Fibroblast of the conjunctiva (primary cell): Measurements from ENCODE around the gene PARD3.
"Not testable (repeated sequence)": the region's sequence is repeated elsewhere in the genome, so short reads cannot be mapped to it uniquely, and the experiment has no call there.

Source experiments
- DNase-seq: peaks from one replicate; pipeline ENCODE4 v3.0.0-alpha.2; 2010; ENCODE audit warnings: low read depth

The PARD3 gene

DNA sequence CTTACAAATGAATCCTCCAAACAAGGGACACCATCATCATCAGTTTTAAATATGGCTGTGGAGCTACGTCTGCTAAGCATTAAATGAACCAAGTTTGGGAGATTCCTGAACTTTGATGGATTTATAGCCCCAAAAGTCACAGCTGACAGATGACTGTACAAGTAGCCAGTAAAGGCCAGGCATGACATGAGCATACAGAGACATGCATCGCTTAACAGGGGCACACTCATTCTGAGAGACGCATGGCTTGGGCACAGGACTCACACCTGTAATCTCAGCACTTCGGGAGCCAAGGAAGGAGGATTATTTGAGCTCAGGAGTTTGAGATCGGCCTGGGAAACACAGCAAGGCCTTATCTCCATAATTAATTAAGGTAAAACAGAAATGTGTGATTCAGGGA is 166.2 kb downstream of the PARD3 start:
- no peak for DNase-seq

DNA sequence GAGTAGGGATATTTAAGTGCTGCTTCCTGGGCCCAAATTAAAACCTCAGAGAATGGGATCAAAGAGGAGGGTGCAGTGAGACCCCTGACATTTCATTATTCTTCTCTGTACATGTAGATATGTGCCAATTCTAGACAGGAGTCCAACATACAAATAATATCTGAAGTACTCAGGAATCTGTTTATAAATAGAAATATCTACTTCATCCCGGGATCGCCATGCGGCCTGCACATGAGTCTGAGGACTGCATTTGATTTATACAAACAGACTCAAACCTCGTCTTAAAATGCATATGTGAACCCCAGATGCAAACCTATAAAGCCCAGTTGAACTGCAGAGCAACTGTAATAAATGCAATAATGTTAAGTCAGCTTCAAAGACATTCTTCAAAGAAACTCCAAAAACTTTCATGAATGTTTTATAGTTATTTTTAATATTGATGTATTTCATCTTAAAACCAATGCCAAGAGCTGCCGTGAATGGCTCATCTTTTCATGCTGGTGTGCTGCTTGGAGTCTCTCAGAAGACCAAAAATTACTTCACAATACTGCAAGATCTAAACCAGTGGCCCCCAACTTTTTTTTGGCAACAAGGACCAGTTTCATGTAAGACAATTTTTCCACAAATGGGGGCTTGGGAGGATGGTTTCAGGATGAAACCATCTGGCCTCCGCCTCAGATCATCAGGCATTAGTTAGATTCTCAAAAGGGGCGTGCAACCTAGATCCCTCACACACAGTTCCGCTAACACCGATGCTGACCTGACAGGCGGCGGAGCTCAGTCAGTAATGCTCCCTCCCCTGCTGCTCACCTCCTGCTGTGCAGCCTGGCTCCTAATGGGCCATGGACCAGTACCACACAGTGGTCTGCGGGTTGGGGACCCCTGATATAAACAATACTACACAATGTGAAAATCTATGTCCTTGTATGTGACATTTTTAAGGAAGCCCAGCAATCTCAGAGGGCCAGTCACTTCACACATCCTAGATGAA is 166.9 kb downstream of the PARD3 start:
- DNase-seq = no peak

DNA sequence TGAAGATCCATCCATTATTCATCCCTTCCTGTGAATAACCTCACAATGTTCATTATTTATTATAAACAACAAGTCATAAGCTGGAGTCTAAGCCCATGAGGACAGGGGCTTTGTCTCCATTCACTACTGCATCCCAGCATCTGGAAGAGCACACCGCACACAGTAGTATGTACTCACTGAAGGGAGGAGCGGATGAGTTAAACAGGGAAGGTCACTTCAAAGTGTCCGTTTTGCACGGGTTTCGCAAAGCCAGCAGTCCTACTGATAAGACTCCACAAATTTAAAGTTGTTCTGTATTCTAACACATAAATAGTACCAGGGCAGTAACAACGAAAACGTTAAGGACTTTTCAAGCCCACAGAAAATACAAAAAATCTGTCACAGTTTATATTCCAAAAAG is 167.9 kb downstream of the PARD3 start:
- DNase-seq = no peak

DNA sequence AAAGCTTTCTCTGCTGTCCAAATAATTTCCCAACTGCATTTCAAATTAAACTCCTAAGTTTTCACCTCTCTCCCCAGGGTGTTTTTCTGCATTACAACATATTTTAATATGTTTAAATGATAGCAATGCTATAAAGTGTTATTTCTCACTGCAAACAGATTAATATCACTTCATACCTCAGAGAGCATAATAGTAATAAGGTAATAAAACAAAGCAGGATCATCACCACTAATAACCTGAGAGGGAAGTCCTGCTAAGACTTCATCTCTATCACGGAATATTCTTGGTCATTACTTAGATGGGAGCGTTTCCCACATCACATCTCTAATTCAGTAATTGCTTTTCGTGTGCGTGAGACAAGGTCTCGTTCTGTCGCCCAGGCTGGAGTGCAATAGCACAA is 168.8 kb downstream of the PARD3 start:
- no peak for DNase-seq

DNA sequence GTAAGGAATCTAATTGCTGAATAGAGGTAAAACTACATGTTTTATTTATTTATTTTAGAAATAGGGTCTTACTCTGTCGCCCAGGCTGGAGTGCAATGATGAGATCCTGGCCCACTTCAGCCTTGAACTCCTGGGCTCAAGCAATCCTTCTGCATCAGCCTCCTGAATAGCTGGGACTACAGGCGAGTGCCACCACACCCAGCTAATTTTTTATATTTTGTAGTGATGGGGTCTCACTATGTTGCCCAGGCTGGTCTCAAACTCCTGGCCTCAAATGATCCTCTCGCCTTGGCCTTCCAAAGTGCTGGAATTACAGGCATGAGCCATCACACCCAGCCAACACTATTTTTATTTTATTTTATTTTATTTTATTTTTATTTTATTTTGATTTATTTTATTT is 170.3 kb downstream of the PARD3 start:
- DNase-seq = not testable (repeated sequence)

DNA sequence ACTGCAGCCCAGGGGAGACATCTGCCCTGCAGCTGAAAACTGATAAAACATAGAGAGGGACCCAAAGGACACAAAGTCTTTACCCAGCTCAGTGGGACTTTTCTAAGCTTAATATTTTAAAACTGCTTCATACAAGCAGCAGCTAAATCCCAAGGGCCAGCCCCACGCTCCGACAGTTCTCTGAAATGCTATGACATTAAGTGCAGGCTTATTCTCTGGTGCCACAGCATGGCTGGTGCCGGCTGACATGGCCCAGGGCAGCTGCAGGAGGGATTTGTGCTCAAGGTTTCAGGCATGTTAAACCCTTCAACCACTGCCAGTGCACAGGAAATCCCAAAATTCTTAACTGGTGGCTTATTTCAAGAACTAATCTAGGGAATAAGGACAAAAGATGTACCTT is 170.9 kb downstream of the PARD3 start:
- no peak for DNase-seq

DNA sequence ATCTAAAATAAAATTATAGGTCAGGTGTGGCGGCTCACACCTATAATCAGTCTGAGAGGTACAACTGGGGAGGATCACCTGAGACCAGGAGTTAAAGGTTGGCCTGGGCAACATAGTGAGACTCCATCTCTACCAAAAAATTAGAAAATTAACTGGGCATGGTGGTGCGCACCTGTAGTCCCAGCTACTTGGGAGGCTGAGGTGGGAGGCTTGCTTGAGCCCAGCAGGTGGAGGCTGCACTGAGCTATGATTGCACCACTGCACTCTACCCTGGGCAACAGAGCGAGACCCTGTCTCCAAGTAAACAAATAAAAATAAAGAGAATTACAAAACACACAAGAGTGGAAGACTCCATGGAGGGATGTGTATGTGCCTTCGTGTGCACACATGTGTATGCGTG is 171.5 kb downstream of the PARD3 start:
- no peak for DNase-seq

DNA sequence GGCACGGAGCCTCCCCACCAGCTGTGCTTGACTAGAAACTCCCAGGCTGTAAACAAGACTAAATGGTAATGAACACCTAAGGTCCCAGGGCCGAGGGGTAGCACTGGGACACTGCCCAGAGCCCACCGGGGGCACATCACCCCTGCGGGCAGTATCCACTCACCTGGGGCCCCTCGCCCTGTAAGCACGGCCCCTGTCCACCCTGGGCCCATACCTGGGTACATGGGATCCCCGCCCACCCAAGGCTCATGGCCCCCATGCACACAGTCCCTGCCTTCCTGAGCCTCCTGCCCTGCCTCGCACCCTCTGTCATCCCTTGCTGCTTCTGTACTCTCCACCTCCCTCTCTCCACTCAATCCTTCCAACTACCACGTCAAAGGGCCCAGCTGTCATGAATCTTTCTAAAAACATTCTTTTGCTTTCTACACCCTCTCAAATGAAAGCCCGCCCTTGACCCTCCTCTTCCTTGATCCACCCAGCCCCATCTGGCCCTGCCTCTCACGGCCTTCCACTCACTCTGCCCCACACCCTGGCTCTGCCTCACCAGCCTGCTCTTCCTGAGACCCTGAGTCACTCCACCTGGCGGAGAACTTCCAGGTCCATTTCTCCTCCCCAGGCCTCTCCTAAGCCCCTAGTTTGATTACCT is 173.1 kb downstream of the PARD3 start:
- DNase-seq = no peak

DNA sequence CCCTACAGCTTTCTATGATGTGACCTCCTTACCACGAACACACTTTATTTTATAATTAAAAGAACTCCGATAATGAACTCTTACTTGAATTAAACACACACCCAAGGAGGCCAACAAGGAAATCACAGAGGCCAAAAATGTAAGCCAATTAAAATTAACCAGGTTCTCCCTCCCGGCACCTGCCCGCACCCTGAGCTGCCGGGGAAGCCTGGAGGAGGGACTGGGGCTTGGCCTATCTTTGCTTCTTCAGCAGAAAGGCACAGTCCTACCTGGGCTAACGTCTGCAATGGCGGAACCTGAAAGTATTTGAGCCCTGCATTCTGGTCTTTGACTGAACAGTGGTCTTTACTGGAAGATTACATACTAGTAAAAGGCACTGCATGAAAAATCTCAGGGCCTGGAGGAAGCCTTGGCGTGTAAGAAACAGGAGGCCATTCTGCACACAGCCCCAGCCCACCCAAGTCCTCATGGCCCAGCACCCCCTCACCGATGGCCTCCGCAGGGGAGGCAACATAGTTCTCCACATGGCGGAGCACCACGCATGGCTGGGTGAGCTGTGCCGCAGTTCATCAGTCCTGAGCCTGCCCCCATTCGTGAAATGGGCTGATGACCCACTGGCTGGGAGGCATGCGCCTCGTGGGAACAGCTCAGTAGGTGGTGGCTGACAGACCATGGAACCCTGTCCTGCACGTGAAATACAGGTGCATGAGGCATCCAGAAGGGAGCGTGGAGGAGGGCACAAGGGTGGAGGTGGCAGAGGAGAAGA is 173.8 kb downstream of the PARD3 start:
- DNase-seq = no peak

DNA sequence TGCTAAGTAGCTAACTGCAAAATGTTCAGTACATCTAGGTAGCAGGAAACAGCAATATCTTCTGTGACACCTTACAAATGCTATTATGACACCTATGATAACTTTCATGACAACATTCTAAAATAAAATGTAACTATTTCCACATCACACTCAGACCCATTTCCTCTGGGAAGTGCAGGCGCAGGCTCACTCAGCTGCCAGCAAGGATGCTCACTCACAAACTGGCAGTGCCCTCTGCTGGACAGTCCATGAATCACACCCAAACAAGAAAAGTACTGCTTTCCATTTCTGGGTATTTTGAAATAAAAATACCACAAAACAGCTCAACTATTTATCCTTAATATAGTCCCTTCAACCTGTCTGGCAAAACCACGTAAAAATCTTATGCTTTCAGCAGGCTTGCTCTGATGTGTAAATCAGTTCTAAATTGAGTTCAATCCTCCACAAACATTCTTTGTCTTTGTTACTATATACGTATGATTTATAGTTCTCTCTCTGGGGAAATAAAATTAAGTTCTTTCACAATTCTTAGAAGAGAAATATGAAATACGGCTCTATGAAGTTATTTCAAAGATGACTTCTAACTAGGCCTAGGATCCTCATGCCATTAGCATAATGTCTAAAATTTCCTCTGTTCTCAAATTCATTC is 176.6 kb downstream of the PARD3 start:
- DNase-seq = peak; percentile 89

DNA sequence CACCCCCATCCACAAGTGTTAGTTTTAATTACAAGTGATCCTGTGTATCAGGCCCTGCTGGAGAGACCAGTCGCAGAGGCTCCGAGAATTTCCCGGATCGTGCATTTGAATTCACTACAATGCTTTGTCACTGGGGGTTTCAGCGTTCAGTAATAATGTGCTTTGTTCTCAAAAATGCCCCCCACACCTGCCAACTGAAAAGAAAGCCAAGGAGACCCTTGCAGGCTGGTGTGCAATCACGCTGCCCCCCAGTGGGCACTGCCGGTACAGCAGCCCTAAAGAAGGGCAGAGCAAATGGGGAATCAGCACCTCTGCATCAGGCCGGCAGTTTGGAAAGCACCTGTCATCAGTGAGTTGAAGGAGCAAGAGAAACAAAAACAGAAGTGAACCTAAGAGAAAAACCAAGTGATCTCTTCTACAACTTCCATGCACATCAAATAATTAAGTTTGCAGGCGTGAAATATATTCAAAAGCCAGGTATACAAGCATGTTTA is 177.6 kb downstream of the PARD3 start:
- DNase-seq = peak; percentile 27

DNA sequence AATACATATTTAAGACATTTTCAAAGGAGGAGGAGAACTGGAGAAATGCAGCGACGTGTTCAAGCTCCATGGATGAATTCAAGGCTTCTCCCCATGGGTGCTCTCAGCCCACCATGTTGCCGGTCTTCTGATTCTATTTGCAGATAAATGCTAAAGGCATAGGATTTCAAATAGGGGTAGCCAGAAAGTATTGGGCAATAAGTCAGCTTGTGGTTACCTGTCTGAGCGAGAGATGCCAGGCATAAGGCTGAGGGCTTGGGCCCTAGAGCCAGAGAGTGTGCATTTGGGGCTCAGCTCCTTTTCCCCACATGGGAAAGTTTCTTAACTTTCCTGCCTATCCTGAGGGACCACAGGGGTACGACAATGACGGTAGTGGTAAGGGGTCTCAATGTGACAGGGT is 180.0 kb downstream of the PARD3 start:
- DNase-seq = no peak

DNA sequence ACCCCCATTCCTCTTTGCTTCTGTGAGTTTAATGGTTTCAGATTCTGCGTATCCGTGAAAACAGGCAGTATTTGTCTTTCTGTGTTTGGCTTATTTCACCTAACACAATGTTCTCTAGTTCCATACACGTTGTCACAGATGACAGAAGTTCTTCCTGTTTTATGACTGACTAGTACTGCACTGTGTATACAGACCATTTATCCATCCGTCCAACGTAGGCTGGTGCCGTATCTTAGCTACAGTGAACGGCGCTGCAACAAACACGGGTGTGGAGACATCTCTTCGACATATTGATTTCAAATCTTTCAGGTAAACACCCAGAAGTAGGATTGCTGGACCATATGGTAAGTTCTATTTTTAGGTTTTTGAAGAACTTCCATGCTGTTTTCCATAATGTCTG is 181.7 kb downstream of the PARD3 start:
- DNase-seq = no peak

DNA sequence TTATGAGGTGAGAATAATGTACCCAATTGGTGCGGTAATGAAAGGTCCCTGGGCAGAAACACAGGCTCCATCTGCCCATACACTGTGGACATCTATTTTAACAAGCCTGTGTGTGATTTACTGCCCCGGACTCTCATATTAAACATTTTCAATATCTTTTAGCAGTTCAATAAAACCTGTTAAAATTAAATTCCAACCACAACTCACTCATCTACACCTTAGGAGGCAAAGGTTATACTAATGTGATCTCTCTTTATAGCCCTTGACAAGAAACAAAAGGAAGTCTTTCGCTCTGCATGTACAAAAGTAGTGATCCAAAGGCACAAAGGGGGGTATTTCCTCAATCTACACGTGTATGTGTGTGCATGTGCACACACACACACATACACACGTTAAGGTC is 186.0 kb downstream of the PARD3 start:
- DNase-seq = no peak

DNA sequence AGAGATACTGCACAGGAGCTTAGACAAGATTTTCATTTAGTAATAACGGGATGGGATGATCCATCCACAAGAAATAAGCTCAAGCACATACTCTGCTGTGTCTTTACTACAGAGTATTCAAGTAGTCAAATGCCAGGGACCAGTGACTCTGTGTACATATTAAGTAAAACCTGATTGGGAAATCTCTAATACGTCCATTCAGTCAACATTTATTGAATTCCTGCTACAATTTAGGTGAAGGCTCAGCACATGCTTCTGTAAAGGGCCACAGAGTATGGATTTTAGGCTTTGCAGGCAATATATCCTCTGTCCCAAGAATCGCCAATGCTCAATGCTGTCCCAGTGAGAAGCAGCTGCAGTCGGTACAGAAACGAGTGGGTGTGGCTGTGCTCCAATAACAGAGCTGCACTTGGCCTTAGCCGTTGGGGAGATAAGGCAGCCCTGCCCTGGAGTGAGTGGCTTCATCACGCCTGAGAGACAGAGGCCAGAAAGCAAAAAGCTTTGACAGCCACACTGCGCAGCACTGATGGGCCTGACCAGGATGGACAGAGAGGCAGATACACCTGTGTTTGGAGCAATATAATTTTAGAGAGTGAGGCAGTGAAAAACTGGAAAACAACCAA is 186.8 kb downstream of the PARD3 start:
- DNase-seq = no peak

DNA sequence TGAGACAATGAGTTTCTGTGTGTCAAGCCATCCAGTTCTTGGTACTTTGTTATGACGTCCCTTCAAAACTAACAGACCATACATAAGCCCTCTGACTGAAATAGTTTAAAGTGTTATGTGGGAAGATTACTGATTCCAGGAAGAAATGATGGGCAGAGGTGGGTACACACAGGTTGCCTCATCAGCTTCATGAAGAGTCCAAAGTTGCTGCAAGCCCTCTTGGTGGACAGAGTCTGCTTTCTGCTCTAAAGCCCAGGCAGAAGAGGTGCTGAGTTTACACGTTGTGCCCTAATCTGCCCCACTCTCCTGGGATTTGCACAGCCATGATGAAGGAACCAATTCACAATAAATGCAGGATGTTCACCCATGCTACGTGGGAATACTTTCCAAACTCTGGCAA is 187.4 kb downstream of the PARD3 start:
- no peak for DNase-seq

DNA sequence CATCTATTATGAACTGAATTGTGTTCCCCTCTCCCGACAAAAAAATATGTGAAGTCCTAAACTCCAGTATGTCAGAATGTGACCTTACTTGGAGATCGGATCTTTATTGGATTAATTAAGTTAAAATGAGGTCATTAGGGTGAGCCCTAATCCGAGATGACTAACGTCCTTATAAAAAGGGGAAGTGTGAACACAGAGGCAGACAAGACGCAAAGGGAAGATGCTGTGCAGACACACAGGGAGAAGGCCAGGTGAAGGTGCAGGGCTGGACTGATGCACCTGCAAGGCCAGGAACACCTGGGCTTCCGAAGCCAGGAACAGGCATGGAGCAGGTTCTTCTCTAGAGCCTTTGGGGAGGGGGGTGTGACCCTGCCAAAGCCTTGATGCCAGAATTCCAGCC is 187.8 kb downstream of the PARD3 start:
- DNase-seq = no peak

DNA sequence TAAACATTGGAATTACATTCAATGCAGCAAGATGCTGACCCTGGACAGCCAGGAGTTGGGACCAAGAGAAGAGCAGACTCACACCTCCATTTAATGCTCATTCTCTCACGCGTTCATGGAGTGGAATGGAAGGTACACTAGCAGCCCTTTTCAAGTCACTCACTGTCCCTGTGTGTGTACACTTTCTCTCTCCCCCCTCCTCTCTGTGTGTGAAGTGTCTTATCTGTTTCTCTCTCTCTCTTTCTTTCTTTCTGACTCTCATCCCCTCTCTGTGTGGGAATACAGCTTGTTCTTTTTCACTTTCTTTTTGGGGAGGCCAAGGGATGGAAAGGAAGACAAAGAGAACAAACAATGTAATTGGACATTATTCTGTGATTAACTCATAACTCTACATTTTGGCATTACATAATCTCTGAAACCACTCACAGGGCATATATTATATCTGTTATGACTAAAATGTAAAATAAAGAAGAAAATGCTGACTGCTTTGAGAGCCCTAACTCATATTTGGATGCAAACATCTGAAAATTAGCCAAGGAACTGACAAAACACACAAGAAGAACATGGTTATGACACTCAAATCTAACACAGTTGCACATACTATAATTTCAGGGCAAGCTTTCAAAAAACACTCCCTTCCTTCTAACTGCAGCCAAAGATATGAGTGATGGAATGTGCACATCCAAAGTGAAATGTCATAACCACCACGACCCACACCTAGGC is 188.8 kb downstream of the PARD3 start:
- DNase-seq = no peak

DNA sequence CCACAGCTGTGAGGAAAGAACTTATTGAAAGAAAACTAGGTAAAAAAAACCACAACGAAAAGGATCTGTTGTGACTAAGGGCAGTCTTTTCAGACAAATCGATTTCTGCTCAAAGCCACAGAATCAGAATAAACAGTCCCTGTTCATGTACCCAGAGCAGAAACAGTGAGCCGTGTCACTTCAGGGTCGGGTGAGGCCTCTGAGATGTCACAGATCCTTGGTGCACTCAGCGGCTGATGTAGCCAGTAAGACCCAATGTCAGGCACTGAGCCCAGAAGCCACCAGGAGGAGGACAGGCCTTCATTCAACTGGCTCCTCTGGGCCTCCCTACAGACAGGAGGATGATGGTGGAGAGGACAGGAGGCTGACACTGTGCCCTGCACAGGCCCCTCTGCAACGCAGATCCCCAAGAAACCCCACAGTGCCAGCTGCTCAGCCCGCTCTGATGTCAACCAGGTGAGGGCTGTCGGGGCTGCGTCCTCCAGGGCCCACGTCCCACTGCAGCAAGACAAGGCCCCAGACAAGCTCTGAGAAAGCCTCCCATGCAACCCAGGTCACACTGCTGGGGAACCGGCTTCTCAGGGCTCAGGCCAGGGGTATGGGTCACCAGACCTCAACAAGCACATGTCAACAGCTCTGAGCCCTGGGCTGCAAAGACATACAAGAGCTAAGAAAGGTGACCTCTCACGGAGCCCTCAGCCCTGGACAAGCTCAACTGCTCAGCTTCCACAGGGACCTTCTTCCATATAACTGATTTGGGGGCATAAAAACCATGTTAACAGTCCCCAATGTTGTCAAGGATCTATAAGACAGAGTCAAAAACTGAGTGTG is 190.6 kb downstream of the PARD3 start:
- no peak for DNase-seq

DNA sequence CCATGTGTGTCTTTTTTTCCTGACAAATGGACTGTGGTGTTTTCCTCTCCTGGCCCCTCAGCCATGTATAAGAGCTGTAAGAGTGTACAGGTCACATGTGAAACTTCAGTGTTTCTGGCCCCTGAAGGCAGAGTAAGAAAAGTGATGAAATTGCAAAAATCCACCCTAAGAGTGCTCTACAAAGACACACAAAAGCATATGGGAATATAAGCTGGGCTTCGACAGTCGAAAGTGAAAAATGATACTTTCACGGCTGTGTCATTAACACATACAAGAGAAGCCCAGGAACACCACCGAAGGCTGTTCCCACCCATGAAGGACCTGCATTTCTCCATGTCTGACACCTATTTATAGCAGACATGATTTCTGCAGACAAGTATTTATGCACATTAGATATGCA is 192.2 kb downstream of the PARD3 start:
- DNase-seq = no peak
